Measurements from ENCODE around the gene ADRA2B.

The ADRA2B gene

DNA sequence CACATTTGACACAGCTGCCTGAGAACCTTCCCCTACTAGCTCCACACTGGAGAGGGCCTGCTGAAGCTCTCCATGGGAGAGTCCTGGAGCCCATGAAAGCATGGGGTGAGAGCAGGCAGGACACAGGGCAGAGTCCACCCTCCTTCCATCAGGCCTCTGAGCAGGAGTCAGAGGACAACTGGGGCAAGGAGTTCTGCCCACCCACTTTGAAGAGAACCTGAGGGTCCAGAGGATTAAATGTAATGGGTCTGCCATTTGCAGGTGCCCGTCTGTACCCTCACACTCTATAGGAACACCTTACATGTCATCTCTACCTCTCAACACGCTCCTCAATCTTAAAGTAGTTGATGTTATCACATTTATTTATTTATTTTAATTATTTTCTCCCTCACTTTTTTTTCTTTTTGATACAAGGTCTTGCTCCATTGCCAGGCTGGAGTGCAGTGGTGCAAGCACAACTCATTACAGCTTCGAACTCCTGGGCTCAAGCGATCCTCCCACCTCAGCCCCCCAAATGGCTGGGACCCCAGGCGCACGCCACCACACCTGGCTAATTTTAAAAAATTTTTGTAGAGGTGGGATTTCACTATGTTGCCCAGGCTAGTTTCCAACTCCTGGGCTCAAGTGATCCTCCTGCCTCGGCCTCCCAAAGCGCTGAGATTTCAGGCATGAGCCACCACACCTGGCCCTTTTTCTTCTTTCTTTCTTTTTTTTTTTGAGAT, 10.2 kb downstream of the ADRA2B start:
- H3K9ac ChIP-seq (ENCODE audit: low read length in 5 of 5): no peak overlapping the region
- no peaks in the 10 kb centered on the region for H3K36me3 ChIP-seq (ENCODE audit: control insufficient read depth in 5 of 5, insufficient read depth in 5 of 5, low read length in 5 of 5)
- H3K27me3 ChIP-seq (ENCODE audit: control insufficient read depth in 5 of 5, insufficient read depth in 4 of 5, low read length in 5 of 5): peaks cover 0 to 21% (median 6%) of the 10 kb centered on the region in 5 donors
- no peak overlapping the region for H3K27ac ChIP-seq (ENCODE audit: low read depth, low read length)
- peaks cover 3 to 26% (median 18%) of the 10 kb centered on the region in 5 donors for H3K4me1 ChIP-seq (ENCODE audit: control insufficient read depth in 5 of 5, insufficient read depth in 5 of 5, low read length in 5 of 5)
- H3K4me3 ChIP-seq (ENCODE audit: low read depth in 1 of 5, low read length in 5 of 5): peak overlapping the region in 1 of 5 donors; percentile 36
- peaks cover 5 to 17% (median 15%) of the 10 kb centered on the region in 5 donors for H3K9me3 ChIP-seq (ENCODE audit: control insufficient read depth in 5 of 5, low read length in 5 of 5)

DNA sequence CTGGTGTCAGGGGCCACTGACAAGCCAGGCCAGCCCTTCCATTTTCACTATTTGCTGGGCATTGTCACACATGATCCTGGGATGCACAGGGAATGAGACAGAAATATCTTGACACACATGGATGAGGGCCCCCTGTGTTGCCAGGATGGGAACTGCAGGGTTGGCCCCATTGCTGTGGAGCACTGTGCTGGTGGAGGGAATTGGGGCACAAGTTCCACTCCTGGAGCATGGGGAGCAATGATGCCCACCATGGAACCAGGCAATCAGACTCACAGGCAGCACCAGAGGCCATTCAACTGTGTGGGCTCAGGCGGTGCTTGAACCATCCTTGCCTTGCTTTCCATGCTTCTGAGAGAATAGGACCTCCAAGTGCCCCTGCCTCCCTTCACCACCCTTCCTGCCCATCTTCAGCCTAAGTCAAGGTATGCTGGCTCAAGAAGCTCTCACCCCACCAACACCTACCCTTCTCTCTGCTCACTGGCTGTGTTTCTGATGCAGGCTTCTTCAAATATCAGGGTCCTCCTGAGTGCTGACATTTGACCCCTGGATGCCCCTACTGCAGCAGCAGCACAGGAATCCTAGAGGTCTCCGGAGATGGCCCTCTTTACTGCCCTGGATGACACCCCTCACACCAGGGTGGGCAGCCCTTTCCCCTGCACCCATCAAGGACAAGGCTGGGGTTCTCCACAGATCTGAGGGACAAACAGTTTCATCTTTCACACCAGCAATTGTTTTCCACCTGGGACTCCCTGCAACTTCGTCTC, 11.0 kb downstream of the ADRA2B start:
- H3K4me1 ChIP-seq (ENCODE audit: control insufficient read depth in 5 of 5, insufficient read depth in 5 of 5, low read length in 5 of 5): peaks cover 5 to 28% (median 18%) of the 10 kb centered on the region in 5 donors
- peaks cover 0 to 21% (median 4%) of the 10 kb centered on the region in 5 donors for H3K27me3 ChIP-seq (ENCODE audit: control insufficient read depth in 5 of 5, insufficient read depth in 4 of 5, low read length in 5 of 5)
- peak overlapping the region in 2 of 5 donors; percentile 22 to 36 for H3K4me3 ChIP-seq (ENCODE audit: low read depth in 1 of 5, low read length in 5 of 5)
- H3K36me3 ChIP-seq (ENCODE audit: control insufficient read depth in 5 of 5, insufficient read depth in 5 of 5, low read length in 5 of 5): no peaks in the 10 kb centered on the region
- no peak overlapping the region for H3K27ac ChIP-seq (ENCODE audit: low read depth, low read length)
- peaks cover 5 to 17% (median 15%) of the 10 kb centered on the region in 5 donors for H3K9me3 ChIP-seq (ENCODE audit: control insufficient read depth in 5 of 5, low read length in 5 of 5)
- H3K9ac ChIP-seq (ENCODE audit: low read length in 5 of 5): no peak overlapping the region

DNA sequence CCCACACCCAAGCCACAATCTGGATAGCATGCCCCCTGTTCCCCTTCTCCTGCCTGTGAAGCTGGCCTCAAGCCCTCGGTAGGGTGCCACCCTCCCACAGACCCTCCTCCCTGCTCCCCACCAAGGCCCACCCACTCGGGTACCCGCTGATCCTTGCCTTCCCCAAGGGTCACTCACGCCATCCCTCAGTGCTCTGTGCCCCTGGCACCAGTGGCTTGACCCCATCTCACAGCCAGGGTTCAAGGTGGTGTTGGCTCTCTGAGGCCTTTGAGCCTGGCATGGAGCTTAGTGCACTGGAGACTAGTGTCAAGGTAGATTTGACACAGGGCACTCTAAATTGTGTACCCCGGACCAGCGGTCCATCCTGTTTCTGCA, 11.9 kb downstream of the ADRA2B start:
- Histone ChIP-seq H3K9ac (ENCODE audit: low read length in 5 of 5) (no peak overlapping the region), H3K27ac (ENCODE audit: low read depth, low read length) (no peak overlapping the region), H3K4me3 (ENCODE audit: low read depth in 1 of 5, low read length in 5 of 5) (no peak overlapping the region), H3K9me3 (ENCODE audit: control insufficient read depth in 5 of 5, low read length in 5 of 5) (peaks cover 5 to 17% (median 15%) of the 10 kb centered on the region in 5 donors), H3K27me3 (ENCODE audit: control insufficient read depth in 5 of 5, insufficient read depth in 4 of 5, low read length in 5 of 5) (peaks cover 0 to 15% (median 3%) of the 10 kb centered on the region in 5 donors), H3K4me1 (ENCODE audit: control insufficient read depth in 5 of 5, insufficient read depth in 5 of 5, low read length in 5 of 5) (peaks cover 5 to 32% (median 18%) of the 10 kb centered on the region in 5 donors), H3K36me3 (ENCODE audit: control insufficient read depth in 5 of 5, insufficient read depth in 5 of 5, low read length in 5 of 5) (no peaks in the 10 kb centered on the region)

DNA sequence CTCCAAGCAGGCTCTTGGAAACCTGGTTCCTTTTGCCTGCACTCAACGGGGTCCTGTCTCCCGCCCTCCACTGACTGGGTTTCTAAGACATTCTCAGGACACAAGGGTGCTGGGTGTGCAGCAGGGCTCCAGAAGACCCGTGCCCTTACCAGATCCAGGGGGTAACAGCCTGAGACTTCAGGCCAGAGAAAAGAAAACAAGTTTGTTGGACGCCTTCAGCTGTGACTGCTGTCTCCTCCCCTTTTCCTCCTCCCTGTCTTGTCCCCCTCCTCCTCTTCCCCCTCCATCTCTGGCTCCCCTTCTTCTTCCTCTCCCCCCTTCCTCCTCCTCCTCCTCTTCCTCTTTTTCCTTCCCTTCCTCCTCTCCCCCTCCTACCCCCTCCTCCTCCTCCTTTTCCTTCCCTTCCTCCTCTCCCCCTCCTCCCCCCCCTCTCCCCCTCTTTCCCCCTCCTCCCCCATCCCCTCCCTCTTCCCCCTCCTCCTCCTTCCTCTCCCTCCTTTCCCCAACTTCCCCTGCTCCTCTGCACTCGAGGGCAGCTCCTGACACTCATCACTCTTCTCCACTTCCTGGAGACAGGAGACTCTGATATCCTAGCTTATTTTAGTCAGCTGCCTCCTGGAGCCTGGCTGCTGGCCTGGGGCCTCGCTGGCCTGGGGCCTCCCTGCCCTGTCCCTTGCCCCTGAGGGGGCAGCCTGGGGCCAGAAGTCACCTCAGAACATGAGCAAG, 12.4 kb downstream of the ADRA2B start:
- Histone ChIP-seq H3K4me3 (ENCODE audit: low read depth in 1 of 5, low read length in 5 of 5) (no peak overlapping the region), H3K36me3 (ENCODE audit: control insufficient read depth in 5 of 5, insufficient read depth in 5 of 5, low read length in 5 of 5) (no peaks in the 10 kb centered on the region), H3K27ac (ENCODE audit: low read depth, low read length) (no peak overlapping the region), H3K27me3 (ENCODE audit: control insufficient read depth in 5 of 5, insufficient read depth in 4 of 5, low read length in 5 of 5) (peaks cover 0 to 15% (median 3%) of the 10 kb centered on the region in 5 donors), H3K9ac (ENCODE audit: low read length in 5 of 5) (peak overlapping the region in 1 of 5 donors; percentile 21), H3K4me1 (ENCODE audit: control insufficient read depth in 5 of 5, insufficient read depth in 5 of 5, low read length in 5 of 5) (peaks cover 3 to 32% (median 18%) of the 10 kb centered on the region in 5 donors), H3K9me3 (ENCODE audit: control insufficient read depth in 5 of 5, low read length in 5 of 5) (peaks cover 5 to 17% (median 15%) of the 10 kb centered on the region in 5 donors)

DNA sequence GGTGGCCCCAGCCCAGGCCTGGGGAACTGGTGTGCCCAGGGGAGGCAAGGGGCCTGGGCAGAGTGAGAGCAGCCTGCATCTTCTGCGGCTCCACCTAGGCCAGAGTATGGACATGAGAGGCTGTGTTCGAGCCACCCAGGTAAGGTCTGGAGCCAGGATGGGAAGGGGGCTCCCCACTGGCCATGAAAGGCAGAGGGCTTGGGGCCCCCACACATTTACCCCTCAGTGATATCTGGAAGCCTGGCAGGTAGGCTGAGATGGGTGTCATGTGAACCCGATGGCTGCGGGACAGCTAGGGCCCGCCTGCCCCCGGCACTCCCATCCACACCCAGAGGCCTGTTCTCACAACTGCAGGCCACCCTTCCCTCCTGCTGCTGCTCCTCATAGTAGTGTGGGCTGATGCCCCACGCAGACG, 13.2 kb downstream of the ADRA2B start:
- Histone ChIP-seq H3K27ac (ENCODE audit: low read depth, low read length) (no peak overlapping the region), H3K27me3 (ENCODE audit: control insufficient read depth in 5 of 5, insufficient read depth in 4 of 5, low read length in 5 of 5) (peaks cover 0 to 9% (median under 1%) of the 10 kb centered on the region in 5 donors), H3K9ac (ENCODE audit: low read length in 5 of 5) (peak overlapping the region in 1 of 5 donors; percentile 21), H3K9me3 (ENCODE audit: control insufficient read depth in 5 of 5, low read length in 5 of 5) (peaks cover 5 to 17% (median 15%) of the 10 kb centered on the region in 5 donors), H3K36me3 (ENCODE audit: control insufficient read depth in 5 of 5, insufficient read depth in 5 of 5, low read length in 5 of 5) (no peaks in the 10 kb centered on the region), H3K4me1 (ENCODE audit: control insufficient read depth in 5 of 5, insufficient read depth in 5 of 5, low read length in 5 of 5) (peaks cover 0 to 34% (median 16%) of the 10 kb centered on the region in 5 donors), H3K4me3 (ENCODE audit: low read depth in 1 of 5, low read length in 5 of 5) (no peak overlapping the region)

DNA sequence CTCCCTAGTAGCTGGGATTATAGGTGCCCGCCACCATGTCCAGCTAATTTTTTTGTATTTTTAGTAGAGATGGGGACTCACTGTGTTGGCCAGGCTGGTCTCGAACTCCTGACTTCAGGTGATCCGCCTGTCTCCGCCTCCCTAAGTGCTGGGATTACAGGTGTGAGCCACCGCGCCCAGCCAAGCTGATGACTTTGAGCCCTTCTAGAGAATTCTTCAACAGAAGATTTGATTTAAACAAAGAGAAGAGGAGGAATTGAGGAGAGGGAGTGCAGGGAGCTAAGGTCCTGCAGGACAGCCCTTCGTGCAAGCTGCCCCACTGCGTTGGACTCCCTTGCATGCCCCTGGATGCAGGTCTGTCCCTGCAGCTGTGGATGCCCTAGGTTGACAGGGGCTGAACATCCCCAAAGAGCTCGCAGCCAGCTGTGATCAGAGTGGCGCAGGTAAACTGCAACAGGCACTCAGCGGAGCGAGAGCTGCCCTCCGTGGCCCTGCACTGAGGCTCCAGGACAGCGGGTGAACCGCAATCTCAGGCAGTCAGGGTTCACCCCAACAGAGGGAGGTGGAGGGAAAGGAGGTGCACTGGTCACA, 13.7 kb downstream of the ADRA2B start:
- Histone ChIP-seq H3K4me1 (ENCODE audit: control insufficient read depth in 5 of 5, insufficient read depth in 5 of 5, low read length in 5 of 5) (peaks cover 0 to 37% (median 14%) of the 10 kb centered on the region in 5 donors), H3K27me3 (ENCODE audit: control insufficient read depth in 5 of 5, insufficient read depth in 4 of 5, low read length in 5 of 5) (peaks cover 0 to 5% (median 0%) of the 10 kb centered on the region in 5 donors), H3K27ac (ENCODE audit: low read depth, low read length) (no peak overlapping the region), H3K9me3 (ENCODE audit: control insufficient read depth in 5 of 5, low read length in 5 of 5) (peaks cover 5 to 17% (median 15%) of the 10 kb centered on the region in 5 donors), H3K36me3 (ENCODE audit: control insufficient read depth in 5 of 5, insufficient read depth in 5 of 5, low read length in 5 of 5) (no peaks in the 10 kb centered on the region), H3K9ac (ENCODE audit: low read length in 5 of 5) (no peak overlapping the region), H3K4me3 (ENCODE audit: low read depth in 1 of 5, low read length in 5 of 5) (no peak overlapping the region)

DNA sequence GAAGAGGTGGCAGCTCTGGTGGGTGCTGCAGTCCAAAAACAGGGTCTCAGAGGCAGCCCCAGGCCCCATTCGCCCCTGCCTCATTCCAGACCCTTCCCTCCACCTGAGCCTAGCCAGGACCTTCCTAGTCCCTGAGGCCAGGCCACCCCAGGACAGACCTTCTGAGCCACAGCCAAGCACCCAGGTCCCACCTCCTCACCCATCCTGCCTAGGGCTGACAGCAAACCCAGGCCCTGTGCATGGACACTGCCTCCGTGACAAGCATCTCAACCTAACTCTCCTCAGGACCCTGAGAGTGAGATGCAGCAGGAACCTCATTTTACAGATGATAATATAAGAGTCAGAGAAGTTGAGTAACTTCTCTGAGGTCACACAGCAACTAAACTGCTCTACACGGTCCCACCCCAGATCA, 15.5 kb downstream of the ADRA2B start:
- H3K9me3 ChIP-seq (ENCODE audit: control insufficient read depth in 5 of 5, low read length in 5 of 5): peaks cover 5 to 15% (median 13%) of the 10 kb centered on the region in 5 donors
- H3K9ac ChIP-seq (ENCODE audit: low read length in 5 of 5): no peak overlapping the region
- H3K27me3 ChIP-seq (ENCODE audit: control insufficient read depth in 5 of 5, insufficient read depth in 4 of 5, low read length in 5 of 5): peaks cover 0 to 5% (median 0%) of the 10 kb centered on the region in 5 donors
- no peak overlapping the region for H3K27ac ChIP-seq (ENCODE audit: low read depth, low read length)
- H3K36me3 ChIP-seq (ENCODE audit: control insufficient read depth in 5 of 5, insufficient read depth in 5 of 5, low read length in 5 of 5): no peaks in the 10 kb centered on the region
- H3K4me3 ChIP-seq (ENCODE audit: low read depth in 1 of 5, low read length in 5 of 5): no peak overlapping the region
- H3K4me1 ChIP-seq (ENCODE audit: control insufficient read depth in 5 of 5, insufficient read depth in 5 of 5, low read length in 5 of 5): peaks cover 0 to 37% (median 14%) of the 10 kb centered on the region in 5 donors

DNA sequence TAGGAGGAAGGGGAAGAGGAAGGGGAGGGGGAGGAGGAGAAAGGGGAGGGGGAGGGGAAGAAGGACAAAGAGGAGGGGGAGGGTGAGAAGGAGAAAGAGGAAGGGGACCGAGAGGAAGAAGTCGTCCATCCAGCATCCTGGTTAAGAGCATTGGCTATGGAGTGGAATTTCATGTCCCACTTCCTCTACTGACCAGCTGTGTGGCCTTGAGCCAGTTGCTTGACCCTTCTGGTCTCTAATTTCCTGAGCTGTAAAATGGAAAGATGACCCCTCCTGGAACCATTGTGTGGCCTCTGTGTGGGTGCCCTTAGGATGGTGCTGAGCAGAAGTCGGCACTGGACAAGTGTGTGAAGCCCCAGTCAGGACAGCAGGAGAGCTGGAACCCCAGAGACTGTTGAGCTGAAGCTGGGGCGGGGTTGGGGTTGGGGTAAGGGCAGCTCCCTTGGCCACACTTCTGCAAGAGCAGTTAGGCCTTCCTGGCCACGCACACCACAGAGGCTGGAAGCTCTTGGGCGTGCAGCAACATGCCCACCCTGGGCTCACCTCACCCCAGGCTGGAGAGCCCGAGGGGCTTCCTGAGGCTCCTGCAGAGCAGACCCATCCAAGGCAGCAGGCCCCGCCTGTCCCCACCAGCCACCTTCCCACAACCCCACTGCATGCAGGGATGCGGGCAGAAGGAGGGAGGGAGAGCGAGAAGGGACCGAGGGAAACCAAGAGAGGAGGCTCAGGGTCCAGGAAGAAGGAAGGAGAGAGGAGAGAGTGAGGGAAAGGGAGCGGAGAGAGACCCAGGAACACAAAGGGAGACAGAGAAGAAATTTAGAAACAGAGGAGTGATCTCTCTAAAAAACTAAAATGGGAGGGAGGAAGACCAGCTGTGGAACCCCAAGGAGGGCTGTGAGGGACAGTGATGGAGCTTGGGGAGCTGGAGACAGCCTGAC, 16.2 kb downstream of the ADRA2B start:
- no peak overlapping the region for H3K9ac ChIP-seq (ENCODE audit: low read length in 5 of 5)
- peaks cover 0 to 37% (median 14%) of the 10 kb centered on the region in 5 donors for H3K4me1 ChIP-seq (ENCODE audit: control insufficient read depth in 5 of 5, insufficient read depth in 5 of 5, low read length in 5 of 5)
- H3K9me3 ChIP-seq (ENCODE audit: control insufficient read depth in 5 of 5, low read length in 5 of 5): peaks cover 0 to 7% (median 5%) of the 10 kb centered on the region in 5 donors
- H3K36me3 ChIP-seq (ENCODE audit: control insufficient read depth in 5 of 5, insufficient read depth in 5 of 5, low read length in 5 of 5): no peaks in the 10 kb centered on the region
- H3K4me3 ChIP-seq (ENCODE audit: low read depth in 1 of 5, low read length in 5 of 5): no peak overlapping the region
- peaks cover 0 to 5% (median 0%) of the 10 kb centered on the region in 5 donors for H3K27me3 ChIP-seq (ENCODE audit: control insufficient read depth in 5 of 5, insufficient read depth in 4 of 5, low read length in 5 of 5)
- no peak overlapping the region for H3K27ac ChIP-seq (ENCODE audit: low read depth, low read length)
